Liver (tissue), 3 donors: ENCODE data around the gene FAM193A.

Experiments
- EGR1 ChIP-seq, 2 donors: IDR thresholded peaks; 2 replicates each; pipeline ENCODE4 v1.6.1; 2016 to 2018; ENCODE audit warnings: antibody characterized with exemption in 2 of 2, low read depth in 2 of 2
- FOXA1 ChIP-seq: IDR thresholded peaks from 2 replicates; pipeline ENCODE4 v1.6.1; 2016; ENCODE audit warnings: antibody characterized with exemption
- GABPA ChIP-seq, 2 donors: IDR thresholded peaks in 1 of 2; conservative IDR thresholded peaks in 1 of 2; 2 replicates each; pipeline ENCODE4 v1.6.1; 2016; ENCODE audit warnings: antibody characterized with exemption in 2 of 2, mild to moderate bottlenecking in 1 of 2, moderate library complexity in 1 of 2
- HNF4G ChIP-seq: IDR thresholded peaks from 2 replicates; pipeline ENCODE4 v1.6.1; 2016; ENCODE audit warnings: antibody characterized with exemption
- JUND ChIP-seq, 2 donors: IDR thresholded peaks; 2 replicates each; pipeline ENCODE4 v1.6.1; 2016; ENCODE audit warnings: antibody characterized with exemption in 2 of 2
- NR2F2 ChIP-seq: IDR thresholded peaks from 2 replicates; pipeline ENCODE4 v1.6.1; 2016; ENCODE audit warnings: antibody characterized with exemption
- SP1 ChIP-seq: IDR thresholded peaks from 2 replicates; pipeline ENCODE4 v1.6.1; 2018; ENCODE audit warnings: antibody characterized with exemption, mild to moderate bottlenecking
- TAF1 ChIP-seq: conservative IDR thresholded peaks from 2 replicates; pipeline ENCODE4 v1.6.1; 2016; ENCODE audit warnings: antibody characterized with exemption, mild to moderate bottlenecking
- TF ChIP-seq, protein P1 (sequence below): fragments of 150-350 bp; IDR thresholded peaks from 2 replicates; pipeline ENCODE4 v1.5.1; 2017; ENCODE audit warnings: improper control_type of control experiment, low read depth, low read length; ENCODE audit not compliant: missing input control
- TF ChIP-seq, protein P2 (sequence below): IDR thresholded peaks from 2 replicates; pipeline ENCODE4 v1.6.1; 2016; ENCODE audit warnings: antibody characterized with exemption
- TF ChIP-seq, protein P3 (sequence below): IDR thresholded peaks from 2 replicates; pipeline ENCODE4 v1.6.1; 2016; ENCODE audit warnings: antibody characterized with exemption
- donor health status: healthy.
- donor health status: healthy.

DNA sequence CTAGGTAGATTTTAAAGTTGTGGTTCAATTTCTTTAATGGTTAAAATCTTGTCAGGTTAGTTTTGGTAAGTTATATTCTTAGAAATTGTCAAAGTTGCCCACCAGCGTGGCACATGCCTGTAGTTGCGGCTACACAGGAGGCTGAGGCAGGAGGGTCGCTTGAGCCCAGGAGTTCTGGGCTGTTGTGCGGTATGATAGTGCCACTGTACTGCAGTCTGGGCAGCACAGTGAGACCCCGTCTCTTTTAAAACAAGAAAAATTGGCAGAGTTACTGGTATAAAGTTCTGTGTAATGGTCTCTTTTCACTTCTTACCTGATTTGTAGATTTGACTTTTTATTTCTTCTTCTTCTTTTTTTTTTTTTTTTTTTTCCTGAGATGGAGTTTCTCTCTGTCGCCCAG is 64.4 kb downstream of the FAM193A start:
- TF ChIP-seq, protein P1, sequence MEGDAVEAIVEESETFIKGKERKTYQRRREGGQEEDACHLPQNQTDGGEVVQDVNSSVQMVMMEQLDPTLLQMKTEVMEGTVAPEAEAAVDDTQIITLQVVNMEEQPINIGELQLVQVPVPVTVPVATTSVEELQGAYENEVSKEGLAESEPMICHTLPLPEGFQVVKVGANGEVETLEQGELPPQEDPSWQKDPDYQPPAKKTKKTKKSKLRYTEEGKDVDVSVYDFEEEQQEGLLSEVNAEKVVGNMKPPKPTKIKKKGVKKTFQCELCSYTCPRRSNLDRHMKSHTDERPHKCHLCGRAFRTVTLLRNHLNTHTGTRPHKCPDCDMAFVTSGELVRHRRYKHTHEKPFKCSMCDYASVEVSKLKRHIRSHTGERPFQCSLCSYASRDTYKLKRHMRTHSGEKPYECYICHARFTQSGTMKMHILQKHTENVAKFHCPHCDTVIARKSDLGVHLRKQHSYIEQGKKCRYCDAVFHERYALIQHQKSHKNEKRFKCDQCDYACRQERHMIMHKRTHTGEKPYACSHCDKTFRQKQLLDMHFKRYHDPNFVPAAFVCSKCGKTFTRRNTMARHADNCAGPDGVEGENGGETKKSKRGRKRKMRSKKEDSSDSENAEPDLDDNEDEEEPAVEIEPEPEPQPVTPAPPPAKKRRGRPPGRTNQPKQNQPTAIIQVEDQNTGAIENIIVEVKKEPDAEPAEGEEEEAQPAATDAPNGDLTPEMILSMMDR: no peak
- no peak for TF ChIP-seq HNF4G
- TF ChIP-seq, protein P2, sequence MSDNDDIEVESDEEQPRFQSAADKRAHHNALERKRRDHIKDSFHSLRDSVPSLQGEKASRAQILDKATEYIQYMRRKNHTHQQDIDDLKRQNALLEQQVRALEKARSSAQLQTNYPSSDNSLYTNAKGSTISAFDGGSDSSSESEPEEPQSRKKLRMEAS: no peak
- no peak for TF ChIP-seq TAF1
- no peak for TF ChIP-seq GABPA (IDR thresholded peaks at IDR 0.05 in 1 of 2, conservative IDR thresholded peaks at IDR 0.05 in 1 of 2)
- no peak for TF ChIP-seq EGR1 (IDR thresholded peaks at IDR 0.05; ENCODE audit: low read depth in 2 of 2)
- TF ChIP-seq JUND (IDR thresholded peaks at IDR 0.05): no peak
- TF ChIP-seq, protein P3, sequence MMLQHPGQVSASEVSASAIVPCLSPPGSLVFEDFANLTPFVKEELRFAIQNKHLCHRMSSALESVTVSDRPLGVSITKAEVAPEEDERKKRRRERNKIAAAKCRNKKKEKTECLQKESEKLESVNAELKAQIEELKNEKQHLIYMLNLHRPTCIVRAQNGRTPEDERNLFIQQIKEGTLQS: no peak
- TF ChIP-seq SP1: no peak
- no peak for TF ChIP-seq FOXA1
- TF ChIP-seq NR2F2: no peak
